Measurements from ENCODE around the gene CACNA2D1.

The CACNA2D1 gene

DNA sequence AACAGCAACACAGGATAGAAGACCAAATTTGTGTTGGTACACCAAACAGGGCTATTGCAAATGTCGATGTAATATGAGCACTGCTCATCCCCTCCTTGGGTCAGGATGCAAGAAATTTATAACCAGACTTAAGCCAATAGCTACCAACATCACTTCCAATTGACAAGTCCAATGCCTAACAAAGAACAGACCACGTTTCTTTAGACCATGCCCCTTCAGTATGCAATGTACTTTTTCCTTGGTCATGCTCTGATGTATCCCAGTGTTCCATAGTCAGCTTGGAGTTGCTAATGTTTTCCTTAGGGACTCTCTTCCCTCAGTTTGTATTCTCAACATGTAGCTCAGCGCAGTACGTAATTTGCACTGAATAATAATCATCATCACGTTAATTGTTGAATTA, 7.8 kb downstream of the CACNA2D1 start:
- no peak for TF ChIP-seq SIN3A (IDR thresholded peaks at IDR 0.05; ENCODE audit: borderline replicate concordance, insufficient read depth, low read length)
- TF ChIP-seq FOXP2 (optimal IDR thresholded peaks at IDR 0.05; ENCODE audit: borderline replicate concordance, extremely low read depth, extremely low read length, insufficient read depth), result no peak
- no peak for TF ChIP-seq TAF1 (IDR thresholded peaks at IDR 0.05; ENCODE audit: borderline replicate concordance, insufficient read depth, low read length)
- TF ChIP-seq, protein P1, sequence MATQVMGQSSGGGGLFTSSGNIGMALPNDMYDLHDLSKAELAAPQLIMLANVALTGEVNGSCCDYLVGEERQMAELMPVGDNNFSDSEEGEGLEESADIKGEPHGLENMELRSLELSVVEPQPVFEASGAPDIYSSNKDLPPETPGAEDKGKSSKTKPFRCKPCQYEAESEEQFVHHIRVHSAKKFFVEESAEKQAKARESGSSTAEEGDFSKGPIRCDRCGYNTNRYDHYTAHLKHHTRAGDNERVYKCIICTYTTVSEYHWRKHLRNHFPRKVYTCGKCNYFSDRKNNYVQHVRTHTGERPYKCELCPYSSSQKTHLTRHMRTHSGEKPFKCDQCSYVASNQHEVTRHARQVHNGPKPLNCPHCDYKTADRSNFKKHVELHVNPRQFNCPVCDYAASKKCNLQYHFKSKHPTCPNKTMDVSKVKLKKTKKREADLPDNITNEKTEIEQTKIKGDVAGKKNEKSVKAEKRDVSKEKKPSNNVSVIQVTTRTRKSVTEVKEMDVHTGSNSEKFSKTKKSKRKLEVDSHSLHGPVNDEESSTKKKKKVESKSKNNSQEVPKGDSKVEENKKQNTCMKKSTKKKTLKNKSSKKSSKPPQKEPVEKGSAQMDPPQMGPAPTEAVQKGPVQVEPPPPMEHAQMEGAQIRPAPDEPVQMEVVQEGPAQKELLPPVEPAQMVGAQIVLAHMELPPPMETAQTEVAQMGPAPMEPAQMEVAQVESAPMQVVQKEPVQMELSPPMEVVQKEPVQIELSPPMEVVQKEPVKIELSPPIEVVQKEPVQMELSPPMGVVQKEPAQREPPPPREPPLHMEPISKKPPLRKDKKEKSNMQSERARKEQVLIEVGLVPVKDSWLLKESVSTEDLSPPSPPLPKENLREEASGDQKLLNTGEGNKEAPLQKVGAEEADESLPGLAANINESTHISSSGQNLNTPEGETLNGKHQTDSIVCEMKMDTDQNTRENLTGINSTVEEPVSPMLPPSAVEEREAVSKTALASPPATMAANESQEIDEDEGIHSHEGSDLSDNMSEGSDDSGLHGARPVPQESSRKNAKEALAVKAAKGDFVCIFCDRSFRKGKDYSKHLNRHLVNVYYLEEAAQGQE (IDR thresholded peaks at IDR 0.05; ENCODE audit: insufficient read depth in 1 of 2, low read depth in 2 of 2, low read length in 2 of 2), result no peak
- no peak for TF ChIP-seq POLR2AphosphoS5 (IDR thresholded peaks at IDR 0.05; ENCODE audit: low read depth, low read length)

DNA sequence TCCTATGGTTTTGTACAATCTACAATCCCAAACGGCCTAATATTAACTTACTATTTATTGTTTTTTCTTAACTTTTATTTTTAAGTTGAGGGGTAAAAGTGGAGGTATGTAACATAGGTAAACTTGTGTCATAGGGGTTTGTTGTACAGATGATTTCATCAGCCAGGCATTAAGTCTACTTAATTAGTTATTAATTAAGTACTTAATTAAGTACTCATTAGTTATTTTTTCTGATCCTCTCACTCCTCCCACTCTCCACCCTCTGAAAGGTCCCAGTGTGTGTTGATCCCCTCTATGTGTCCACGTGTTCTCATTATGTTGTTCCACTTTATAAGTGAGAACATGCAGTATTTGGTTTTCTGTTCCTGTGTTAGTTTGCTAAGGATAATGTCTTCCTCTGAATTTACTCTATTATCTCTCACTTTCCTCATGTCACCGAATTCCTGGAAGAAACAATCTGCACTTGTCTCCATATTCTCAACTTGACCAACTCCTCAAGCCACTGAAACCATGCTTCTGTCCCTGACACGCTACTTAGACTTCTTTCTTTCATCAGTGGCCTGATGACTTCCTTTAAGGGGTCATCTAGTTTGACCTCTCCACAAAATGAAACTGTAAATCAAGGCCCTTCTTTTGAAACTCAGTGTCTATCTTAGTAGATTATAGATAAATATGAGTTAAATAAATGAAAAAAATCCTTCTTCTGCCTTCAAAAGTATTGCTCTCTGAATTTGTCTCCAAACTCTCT, 9.1 kb downstream of the CACNA2D1 start:
- TF ChIP-seq FOXP2 (optimal IDR thresholded peaks at IDR 0.05; ENCODE audit: borderline replicate concordance, extremely low read depth, extremely low read length, insufficient read depth) (no peak), SIN3A (IDR thresholded peaks at IDR 0.05; ENCODE audit: borderline replicate concordance, insufficient read depth, low read length) (no peak), POLR2AphosphoS5 (IDR thresholded peaks at IDR 0.05; ENCODE audit: low read depth, low read length) (no peak), TAF1 (IDR thresholded peaks at IDR 0.05; ENCODE audit: borderline replicate concordance, insufficient read depth, low read length) (no peak)
- TF ChIP-seq, protein P1 (IDR thresholded peaks at IDR 0.05; ENCODE audit: insufficient read depth in 1 of 2, low read depth in 2 of 2, low read length in 2 of 2), result no peak

DNA sequence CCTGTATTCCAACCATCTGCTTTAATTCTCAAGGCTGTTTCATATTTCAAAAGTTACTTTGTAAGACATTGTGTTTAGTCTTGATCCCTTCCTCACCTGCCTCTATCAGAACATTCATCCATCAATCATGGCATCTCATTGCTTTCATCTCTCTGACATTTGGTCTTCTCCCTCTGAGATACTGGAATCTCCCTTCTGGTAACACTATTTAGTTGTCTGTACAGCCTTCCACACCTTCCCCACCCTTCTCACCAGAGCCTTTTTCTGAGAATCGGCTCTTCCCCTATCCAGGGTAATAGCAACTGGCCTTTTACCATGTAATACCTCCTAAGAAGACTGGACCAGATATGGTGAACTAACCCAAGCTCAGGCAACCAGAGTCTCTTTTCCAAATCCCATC, 10.1 kb downstream of the CACNA2D1 start:
- TF ChIP-seq FOXP2 (optimal IDR thresholded peaks at IDR 0.05; ENCODE audit: borderline replicate concordance, extremely low read depth, extremely low read length, insufficient read depth) (no peak), POLR2AphosphoS5 (IDR thresholded peaks at IDR 0.05; ENCODE audit: low read depth, low read length) (no peak), SIN3A (IDR thresholded peaks at IDR 0.05; ENCODE audit: borderline replicate concordance, insufficient read depth, low read length) (no peak), TAF1 (IDR thresholded peaks at IDR 0.05; ENCODE audit: borderline replicate concordance, insufficient read depth, low read length) (no peak)
- TF ChIP-seq, protein P1 (IDR thresholded peaks at IDR 0.05; ENCODE audit: insufficient read depth in 1 of 2, low read depth in 2 of 2, low read length in 2 of 2), result no peak

DNA sequence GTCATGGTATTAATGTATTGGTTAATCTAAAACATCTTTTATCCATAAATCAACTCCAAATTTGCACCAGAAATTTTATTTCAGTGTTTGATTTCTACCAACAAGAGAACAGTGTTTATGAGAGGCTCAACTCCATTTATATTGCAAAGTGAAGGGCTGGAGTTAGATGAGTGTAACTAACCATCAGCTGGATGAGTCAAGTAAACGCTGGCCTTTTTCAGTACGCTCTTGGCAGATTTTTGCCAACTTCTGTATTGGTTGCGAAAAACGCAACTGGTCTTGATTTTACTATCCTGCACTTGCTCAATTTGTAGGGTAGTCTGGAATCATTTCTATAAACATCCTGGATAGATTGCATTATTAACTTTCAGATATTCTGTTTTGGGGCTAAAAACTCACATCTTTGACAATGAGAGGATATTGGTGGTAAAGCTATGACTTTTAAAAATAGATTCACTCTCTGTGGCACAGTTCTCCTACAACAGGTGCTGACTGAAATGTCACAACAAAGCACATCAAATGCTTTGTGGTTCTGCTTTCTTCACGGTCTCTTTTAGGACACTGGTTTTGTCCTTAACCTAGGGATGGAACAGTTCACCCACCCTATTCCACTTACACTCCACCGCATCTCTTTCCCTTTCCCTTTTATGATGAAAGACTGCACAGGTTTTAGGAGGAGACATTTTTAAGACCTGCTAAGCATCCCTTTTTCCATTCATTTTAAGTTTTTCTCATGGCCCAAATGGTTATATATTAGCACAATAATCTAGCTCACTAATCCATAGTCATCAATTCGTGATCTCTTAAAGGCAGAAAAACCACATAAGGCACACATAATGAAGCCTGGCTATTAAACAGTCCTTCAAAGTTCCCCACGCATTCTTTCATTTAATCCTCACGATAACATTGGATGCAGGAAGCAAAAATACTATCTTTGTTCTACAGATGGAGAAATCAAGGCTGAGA, 12.8 kb downstream of the CACNA2D1 start:
- TF ChIP-seq POLR2AphosphoS5 (IDR thresholded peaks at IDR 0.05; ENCODE audit: low read depth, low read length) (no peak), SIN3A (IDR thresholded peaks at IDR 0.05; ENCODE audit: borderline replicate concordance, insufficient read depth, low read length) (no peak), FOXP2 (optimal IDR thresholded peaks at IDR 0.05; ENCODE audit: borderline replicate concordance, extremely low read depth, extremely low read length, insufficient read depth) (no peak), TAF1 (IDR thresholded peaks at IDR 0.05; ENCODE audit: borderline replicate concordance, insufficient read depth, low read length) (no peak)

DNA sequence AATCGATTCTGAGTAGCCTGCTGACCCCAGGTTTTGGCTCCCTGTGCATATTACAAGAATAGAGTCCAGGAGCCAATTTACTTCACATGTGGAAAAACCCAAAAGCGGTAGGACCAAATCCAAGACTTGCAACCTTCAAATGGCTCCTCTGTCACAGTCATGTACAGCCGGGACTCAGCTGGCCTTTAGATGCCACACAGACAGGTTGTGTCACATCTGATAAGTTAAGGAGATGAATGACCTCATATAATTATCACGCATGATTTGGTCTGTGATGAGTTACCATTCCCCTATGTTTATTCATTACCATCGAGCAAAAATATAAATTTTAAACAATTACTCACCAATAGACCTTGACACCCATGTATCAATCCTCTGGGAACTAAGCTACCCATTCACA, 14.2 kb downstream of the CACNA2D1 start:
- TF ChIP-seq, protein P1 (IDR thresholded peaks at IDR 0.05; ENCODE audit: insufficient read depth in 1 of 2, low read depth in 2 of 2, low read length in 2 of 2), result no peak
- no peak for TF ChIP-seq FOXP2 (optimal IDR thresholded peaks at IDR 0.05; ENCODE audit: borderline replicate concordance, extremely low read depth, extremely low read length, insufficient read depth)
- no peak for TF ChIP-seq TAF1 (IDR thresholded peaks at IDR 0.05; ENCODE audit: borderline replicate concordance, insufficient read depth, low read length)
- no peak for TF ChIP-seq SIN3A (IDR thresholded peaks at IDR 0.05; ENCODE audit: borderline replicate concordance, insufficient read depth, low read length)
- TF ChIP-seq POLR2AphosphoS5 (IDR thresholded peaks at IDR 0.05; ENCODE audit: low read depth, low read length), result no peak
